GM12864 (cell line): Measurements from ENCODE around the gene TWIST2.

ENCODE experiments used
- DNase-seq: peaks from one replicate; pipeline ENCODE4 v3.0.0-alpha.2; 2011; ENCODE audit warnings: low read depth
- H3K4me3 ChIP-seq: 2 replicates; pipeline ENCODE4 v1.5.1; 2011; ENCODE audit warnings: mild to moderate bottlenecking, low read depth, low read length, control low read depth
- CTCF ChIP-seq: IDR thresholded peaks from 2 replicates; pipeline ENCODE4 v1.5.1; 2011; ENCODE audit warnings: low read depth, mild to moderate bottlenecking, moderate library complexity, low read length, control low read depth, inconsistent platforms; ENCODE audit errors: missing control alignments

TWIST2 gene

GRCh38 chr2:238912916-238913875, 65.3 kb downstream of the TWIST2 start:
- DNase-seq, result no peak
- TF ChIP-seq CTCF, result no peak
- no peak overlapping the region for H3K4me3 ChIP-seq

- no peak for DNase-seq
- H3K4me3 ChIP-seq, result no peak overlapping the region
- no peak for TF ChIP-seq CTCF
Observed at GRCh38 chr2:238913931-238914647, 66.2 kb downstream of the TWIST2 start.

GRCh38 chr2:238914648-238915015, 66.7 kb downstream of the TWIST2 start:
- no peak for TF ChIP-seq CTCF
- DNase-seq, result no peak
- no peak overlapping the region for H3K4me3 ChIP-seq

- no peak overlapping the region for H3K4me3 ChIP-seq
- TF ChIP-seq CTCF, result no peak
- no peak for DNase-seq
Observed at GRCh38 chr2:238915196-238915595, 67.3 kb downstream of the TWIST2 start.

GRCh38 chr2:238915596-238915995, 67.7 kb downstream of the TWIST2 start:
- DNase-seq, result no peak
- H3K4me3 ChIP-seq, result no peak overlapping the region
- no peak for TF ChIP-seq CTCF

- TF ChIP-seq CTCF, result no peak
- H3K4me3 ChIP-seq, result no peak overlapping the region
- DNase-seq, result no peak
Observed at GRCh38 chr2:238916176-238916874, 68.4 kb downstream of the TWIST2 start.
